Measurements from ENCODE around the gene RELN.

RELN gene

DNA sequence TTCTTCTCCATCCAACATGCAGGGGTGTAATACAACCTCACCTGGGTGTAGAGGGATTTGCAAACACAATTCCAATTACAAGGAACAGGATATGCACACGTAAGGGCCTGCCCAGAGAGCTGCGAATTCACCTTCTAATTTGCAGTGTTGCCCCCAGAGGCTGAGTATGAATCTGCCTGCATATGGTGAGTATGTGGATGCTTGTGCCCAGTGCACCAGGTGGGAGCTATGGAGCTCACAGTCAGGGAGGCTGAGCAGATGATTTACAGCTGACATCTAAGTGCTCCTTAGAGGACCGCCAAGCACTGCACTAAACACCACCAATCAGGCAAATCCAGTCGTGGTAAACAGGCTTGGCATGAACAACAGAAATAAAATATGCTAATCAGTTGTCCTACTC is 132.0 kb downstream of the RELN start:
- Mint-ChIP-seq H3K36me3 (ENCODE audit: low read depth) (no peaks in the 10 kb centered on the region), H3K4me1 (no peaks in the 10 kb centered on the region), H3K27me3 (ENCODE audit: low read depth, poor library complexity) (peaks cover 11% of the 10 kb centered on the region), H3K4me3 (no peak overlapping the region), H3K27ac (no peak overlapping the region), H3K9me3 (no peaks in the 10 kb centered on the region)
- no peak for DNase-seq
- TF ChIP-seq, protein P1, sequence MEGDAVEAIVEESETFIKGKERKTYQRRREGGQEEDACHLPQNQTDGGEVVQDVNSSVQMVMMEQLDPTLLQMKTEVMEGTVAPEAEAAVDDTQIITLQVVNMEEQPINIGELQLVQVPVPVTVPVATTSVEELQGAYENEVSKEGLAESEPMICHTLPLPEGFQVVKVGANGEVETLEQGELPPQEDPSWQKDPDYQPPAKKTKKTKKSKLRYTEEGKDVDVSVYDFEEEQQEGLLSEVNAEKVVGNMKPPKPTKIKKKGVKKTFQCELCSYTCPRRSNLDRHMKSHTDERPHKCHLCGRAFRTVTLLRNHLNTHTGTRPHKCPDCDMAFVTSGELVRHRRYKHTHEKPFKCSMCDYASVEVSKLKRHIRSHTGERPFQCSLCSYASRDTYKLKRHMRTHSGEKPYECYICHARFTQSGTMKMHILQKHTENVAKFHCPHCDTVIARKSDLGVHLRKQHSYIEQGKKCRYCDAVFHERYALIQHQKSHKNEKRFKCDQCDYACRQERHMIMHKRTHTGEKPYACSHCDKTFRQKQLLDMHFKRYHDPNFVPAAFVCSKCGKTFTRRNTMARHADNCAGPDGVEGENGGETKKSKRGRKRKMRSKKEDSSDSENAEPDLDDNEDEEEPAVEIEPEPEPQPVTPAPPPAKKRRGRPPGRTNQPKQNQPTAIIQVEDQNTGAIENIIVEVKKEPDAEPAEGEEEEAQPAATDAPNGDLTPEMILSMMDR (IDR thresholded peaks at IDR 0.05), result no peak

DNA sequence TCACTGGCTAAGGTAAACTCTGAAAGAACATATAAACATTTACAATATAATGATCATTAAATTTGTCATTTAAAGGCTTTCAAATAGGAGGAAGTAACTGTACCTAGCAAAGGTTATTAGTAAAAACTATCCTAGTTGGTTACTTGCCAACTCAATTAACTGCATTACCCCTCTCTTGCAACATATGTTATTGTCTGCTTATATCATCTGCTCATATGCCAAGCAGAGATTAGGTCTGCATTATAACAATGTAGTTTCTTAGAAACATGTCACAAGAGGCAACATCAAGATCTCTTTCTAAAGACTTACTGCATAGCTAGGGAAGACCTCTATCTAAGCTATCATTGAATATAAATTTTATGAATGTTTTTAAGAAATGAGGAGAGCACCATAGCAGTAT is 132.5 kb downstream of the RELN start:
- H3K4me1 Mint-ChIP-seq, result no peaks in the 10 kb centered on the region
- TF ChIP-seq, protein P1 (IDR thresholded peaks at IDR 0.05), result no peak
- no peaks in the 10 kb centered on the region for H3K9me3 Mint-ChIP-seq
- H3K4me3 Mint-ChIP-seq, result no peak overlapping the region
- no peaks in the 10 kb centered on the region for H3K36me3 Mint-ChIP-seq (ENCODE audit: low read depth)
- H3K27ac Mint-ChIP-seq, result no peak overlapping the region
- H3K27me3 Mint-ChIP-seq (ENCODE audit: low read depth, poor library complexity), result peaks cover 9% of the 10 kb centered on the region
- no peak for DNase-seq

DNA sequence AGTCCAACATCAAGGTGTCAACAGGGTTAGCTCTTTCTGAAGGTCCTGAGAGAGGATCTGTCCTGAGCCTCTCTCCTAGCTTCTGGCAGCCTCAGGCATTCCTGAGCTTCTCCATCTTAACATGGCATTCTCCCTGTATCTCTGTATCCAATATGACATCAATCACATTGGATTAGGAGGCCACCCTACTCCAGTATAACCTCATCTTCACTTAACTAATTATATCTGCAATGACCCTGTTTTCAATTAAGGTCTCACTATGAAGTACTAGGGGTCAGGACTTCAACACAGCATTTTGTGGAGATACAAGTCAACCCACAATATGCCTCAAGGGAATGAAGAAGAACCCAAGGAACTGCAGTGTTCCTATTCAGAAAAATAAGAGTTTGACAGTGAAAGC is 133.8 kb downstream of the RELN start:
- Mint-ChIP-seq H3K27ac (no peak overlapping the region), H3K4me1 (no peaks in the 10 kb centered on the region), H3K27me3 (ENCODE audit: low read depth, poor library complexity) (peaks cover 14% of the 10 kb centered on the region), H3K4me3 (no peak overlapping the region), H3K36me3 (ENCODE audit: low read depth) (no peaks in the 10 kb centered on the region), H3K9me3 (no peaks in the 10 kb centered on the region)
- TF ChIP-seq, protein P1 (IDR thresholded peaks at IDR 0.05), result no peak
- DNase-seq, result no peak

DNA sequence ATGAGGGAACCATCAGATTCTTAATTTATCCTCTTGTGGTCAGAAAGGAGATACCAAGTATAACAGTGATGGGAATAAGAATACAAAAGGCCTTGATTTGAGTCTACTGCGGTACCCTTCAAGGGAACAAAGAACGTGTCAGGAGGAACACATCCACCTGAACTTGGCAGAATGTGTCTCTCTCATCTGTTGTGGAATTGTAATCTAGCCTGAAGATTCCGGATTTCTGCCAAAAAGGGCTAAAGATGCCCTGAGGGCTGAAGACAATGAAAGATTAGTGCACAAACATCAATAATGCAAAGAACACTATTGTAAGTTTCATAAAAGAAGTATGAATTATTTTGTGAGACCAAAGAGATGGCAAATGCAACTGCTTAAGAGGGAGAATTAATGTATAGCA is 134.8 kb downstream of the RELN start:
- TF ChIP-seq, protein P1 (IDR thresholded peaks at IDR 0.05), result no peak
- no peaks in the 10 kb centered on the region for H3K36me3 Mint-ChIP-seq (ENCODE audit: low read depth)
- no peaks in the 10 kb centered on the region for H3K4me1 Mint-ChIP-seq
- no peak for DNase-seq
- H3K4me3 Mint-ChIP-seq, result no peak overlapping the region
- no peak overlapping the region for H3K27ac Mint-ChIP-seq
- H3K9me3 Mint-ChIP-seq, result no peaks in the 10 kb centered on the region
- H3K27me3 Mint-ChIP-seq (ENCODE audit: low read depth, poor library complexity), result peaks cover 14% of the 10 kb centered on the region

DNA sequence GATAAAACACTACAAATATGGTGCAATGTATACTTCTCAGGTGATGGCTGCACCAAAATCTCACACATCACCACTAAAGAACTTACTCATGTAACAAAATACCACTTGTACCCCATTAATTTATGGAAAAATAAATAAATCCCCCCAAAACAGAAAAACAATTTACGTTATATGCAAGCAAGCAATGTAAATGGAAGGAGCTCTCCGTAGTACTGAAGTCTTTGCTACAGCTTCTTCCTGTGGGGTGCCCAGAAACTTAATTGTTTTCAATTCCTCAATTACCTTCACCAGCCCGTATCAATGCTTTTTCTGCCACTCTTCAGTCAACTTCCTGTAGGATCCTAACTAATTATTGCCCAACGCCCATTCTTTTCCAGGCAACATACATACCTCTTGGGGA is 138.1 kb downstream of the RELN start:
- Mint-ChIP-seq H3K9me3 (peaks cover 4% of the 10 kb centered on the region), H3K27ac (no peak overlapping the region), H3K36me3 (ENCODE audit: low read depth) (no peaks in the 10 kb centered on the region), H3K27me3 (ENCODE audit: low read depth, poor library complexity) (peaks cover 14% of the 10 kb centered on the region), H3K4me1 (no peaks in the 10 kb centered on the region), H3K4me3 (no peak overlapping the region)
- TF ChIP-seq, protein P1 (IDR thresholded peaks at IDR 0.05), result no peak
- peak; percentile 13 for DNase-seq

DNA sequence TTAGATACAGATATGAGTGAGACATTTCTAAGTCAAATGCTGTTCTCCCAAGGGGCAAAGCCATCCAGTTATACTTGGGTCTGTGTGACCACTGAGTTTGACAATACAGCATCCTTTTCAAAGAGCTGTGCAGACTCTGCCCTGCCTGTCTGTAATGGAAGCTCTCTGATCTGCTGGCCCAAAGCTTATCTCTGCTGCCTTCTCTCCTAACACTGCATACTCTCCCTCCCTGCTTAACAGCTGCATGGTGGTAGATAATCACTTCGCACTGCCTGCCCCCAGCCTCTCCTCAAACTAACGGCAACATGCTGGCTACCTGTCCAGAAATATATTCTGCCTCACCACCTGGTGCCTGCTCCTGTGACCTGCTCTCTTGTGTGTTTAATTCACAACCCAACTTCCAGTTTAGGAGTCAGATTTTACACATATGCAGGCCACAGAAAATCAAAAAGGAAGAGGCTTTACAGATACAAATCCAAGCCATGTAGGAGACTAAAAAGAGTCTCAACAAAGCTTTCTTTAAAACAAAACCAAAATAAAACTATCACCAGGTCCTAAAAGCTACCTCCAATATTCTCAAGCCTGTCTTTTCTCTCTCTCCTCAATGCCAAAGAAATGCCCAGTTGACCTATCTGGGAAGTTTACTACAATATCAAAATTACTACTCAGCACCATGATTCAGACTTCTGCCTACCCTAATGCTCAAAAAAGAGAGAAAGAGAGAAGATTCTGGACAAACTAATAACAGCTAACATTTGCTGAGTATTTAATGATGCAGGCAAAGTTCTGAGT is 145.6 kb downstream of the RELN start:
- H3K36me3 Mint-ChIP-seq (ENCODE audit: low read depth), result no peaks in the 10 kb centered on the region
- TF ChIP-seq, protein P1 (IDR thresholded peaks at IDR 0.05), result no peak
- no peak for DNase-seq
- H3K27ac Mint-ChIP-seq, result no peak overlapping the region
- H3K4me1 Mint-ChIP-seq, result no peaks in the 10 kb centered on the region
- H3K9me3 Mint-ChIP-seq, result peaks cover 6% of the 10 kb centered on the region
- H3K27me3 Mint-ChIP-seq (ENCODE audit: low read depth, poor library complexity), result peaks cover 11% of the 10 kb centered on the region
- H3K4me3 Mint-ChIP-seq, result no peak overlapping the region
